GM12873 (cell line): ENCODE measurements around the gene TRAPPC2B.

Experiments
- TF ChIP-seq, protein P1 (sequence below): IDR thresholded peaks from 2 replicates; pipeline ENCODE4 v1.5.1; 2012; ENCODE audit warnings: low read depth, mild to moderate bottlenecking, moderate library complexity, low read length, control low read depth; ENCODE audit not compliant: insufficient read depth; ENCODE audit errors: missing control alignments

TRAPPC2B gene

DNA sequence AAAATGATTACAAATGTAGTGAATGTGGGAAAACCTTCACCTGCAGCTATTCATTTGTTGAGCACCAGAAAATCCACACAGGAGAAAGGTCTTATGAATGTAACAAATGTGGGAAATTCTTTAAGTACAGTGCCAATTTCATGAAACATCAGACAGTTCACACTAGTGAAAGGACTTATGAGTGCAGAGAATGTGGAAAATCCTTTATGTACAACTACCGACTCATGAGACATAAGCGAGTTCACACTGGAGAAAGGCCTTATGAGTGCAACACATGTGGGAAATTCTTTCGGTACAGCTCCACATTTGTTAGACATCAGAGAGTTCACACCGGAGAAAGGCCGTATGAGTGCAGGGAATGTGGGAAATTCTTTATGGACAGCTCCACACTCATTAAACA is 35.5 kb downstream of the TRAPPC2B start:
- TF ChIP-seq, protein P1, sequence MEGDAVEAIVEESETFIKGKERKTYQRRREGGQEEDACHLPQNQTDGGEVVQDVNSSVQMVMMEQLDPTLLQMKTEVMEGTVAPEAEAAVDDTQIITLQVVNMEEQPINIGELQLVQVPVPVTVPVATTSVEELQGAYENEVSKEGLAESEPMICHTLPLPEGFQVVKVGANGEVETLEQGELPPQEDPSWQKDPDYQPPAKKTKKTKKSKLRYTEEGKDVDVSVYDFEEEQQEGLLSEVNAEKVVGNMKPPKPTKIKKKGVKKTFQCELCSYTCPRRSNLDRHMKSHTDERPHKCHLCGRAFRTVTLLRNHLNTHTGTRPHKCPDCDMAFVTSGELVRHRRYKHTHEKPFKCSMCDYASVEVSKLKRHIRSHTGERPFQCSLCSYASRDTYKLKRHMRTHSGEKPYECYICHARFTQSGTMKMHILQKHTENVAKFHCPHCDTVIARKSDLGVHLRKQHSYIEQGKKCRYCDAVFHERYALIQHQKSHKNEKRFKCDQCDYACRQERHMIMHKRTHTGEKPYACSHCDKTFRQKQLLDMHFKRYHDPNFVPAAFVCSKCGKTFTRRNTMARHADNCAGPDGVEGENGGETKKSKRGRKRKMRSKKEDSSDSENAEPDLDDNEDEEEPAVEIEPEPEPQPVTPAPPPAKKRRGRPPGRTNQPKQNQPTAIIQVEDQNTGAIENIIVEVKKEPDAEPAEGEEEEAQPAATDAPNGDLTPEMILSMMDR: no peak

DNA sequence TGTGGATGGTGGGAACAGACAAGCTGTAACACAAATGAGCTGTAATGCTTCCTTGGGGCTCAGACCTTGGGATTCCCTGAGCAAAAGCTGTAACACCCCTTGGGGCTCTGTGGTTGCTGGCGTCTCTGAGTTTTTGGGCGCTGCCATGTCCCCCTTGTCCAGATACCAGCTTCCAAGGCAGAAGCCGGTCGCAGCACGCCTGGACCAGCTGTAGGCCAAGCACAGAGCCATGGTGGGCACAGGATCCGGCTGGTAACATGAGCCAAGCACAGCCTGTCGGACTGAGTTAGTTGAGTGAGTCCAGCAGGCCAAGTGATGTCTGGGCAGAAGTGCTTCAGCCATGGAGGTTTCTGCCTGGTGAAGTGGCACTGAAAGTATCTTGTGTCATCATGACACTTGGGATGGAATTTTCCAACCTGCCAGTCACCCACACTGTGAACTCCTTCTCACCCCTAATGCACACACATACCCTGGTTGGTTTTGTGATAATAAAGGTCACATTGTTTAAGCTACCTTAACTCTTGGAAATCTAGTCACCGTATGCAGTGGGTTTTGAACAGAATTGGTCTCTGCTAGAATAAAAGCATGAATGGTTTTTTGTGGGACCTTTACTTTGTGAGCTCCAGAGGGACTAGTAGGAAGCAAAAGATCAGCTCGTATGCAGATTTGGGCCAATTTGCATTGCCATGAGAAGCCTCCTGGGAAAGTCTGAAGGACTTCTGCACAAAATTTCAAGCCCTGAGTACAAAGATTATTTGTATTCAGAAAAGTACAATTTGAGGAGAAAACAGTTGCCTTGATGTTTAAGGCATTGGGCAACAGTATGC is 40.6 kb downstream of the TRAPPC2B start:
- TF ChIP-seq, protein P1: no peak

DNA sequence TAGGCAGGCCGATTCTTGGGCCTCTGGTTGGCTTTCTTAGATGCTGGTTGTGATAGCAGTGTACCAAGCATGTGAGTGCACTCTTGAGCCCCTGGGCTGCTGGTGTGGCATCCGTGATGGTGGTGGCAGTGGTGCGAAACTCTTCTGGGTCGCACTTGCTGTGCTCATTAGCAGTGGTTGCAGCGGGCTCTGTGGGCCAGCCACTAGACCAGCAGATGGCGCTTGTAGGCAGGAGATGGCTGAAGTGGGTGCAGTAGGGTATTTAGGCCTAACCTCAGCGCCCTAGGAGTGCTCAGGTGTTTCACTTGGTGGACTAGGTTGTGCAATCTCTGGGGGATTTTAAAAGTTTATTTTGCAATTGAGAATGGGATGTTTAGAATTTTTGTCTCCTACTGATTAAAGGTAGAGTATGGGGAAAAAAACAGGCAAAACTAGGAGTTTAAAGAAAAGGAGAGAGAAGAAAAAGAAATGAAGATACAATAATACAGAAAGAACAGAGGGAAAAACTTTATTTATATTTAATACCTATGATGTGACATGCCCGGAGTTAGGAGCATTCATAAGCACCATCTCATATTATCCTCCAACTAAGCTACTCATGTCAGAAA is 43.3 kb downstream of the TRAPPC2B start:
- TF ChIP-seq, protein P1: peak; percentile 85

DNA sequence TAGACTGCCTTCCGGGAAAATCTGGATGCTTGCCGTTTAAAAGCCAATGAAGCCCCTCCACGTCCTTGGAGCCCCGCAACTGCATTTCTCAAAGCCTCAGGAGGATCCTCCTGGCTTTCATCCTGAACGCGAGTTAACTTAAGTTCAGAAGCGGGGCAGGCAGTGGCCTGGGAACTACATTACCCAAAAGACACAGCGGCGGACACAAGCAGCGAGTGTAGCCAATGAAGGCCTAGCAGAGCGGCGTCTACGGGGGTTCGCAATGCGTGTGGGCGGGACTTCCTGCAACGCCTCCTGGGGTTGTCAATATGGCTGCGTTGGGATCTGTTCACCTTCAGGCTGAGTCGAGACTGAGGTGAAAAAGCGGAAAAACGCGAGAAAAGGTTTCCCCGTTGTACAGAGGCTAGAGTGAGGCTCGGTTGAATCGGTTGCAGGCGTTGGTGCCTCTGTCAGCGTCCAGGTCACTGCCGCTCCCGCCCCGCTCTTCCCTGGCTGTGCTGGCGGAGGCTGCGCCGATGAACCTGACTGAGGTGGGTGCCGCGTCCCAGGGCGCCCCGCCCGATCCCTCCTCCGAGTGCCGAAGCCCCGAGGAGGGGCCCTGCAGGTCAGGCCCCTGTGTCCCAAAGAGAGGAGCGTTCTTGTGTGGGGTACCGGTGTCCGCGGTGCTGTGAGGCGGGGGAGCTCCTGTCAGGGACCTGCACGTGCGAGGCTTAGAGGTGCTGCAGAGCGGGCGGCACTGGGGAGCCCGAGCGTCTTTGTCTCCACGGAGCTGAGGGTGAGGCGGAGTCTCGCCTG is 47.7 kb downstream of the TRAPPC2B start, which contains the start of gene ZNF17:
TSS of gene ZNF17 (plus strand) at position 285 of the 795 bp plus-strand sequence. CDS start 2,455 bp downstream, outside the sequence.
- TF ChIP-seq, protein P1: no peak
